ENCODE data around the gene ADAT2. TPM values are rescaled to one million over a fixed set of nuclear protein-coding genes. Genes with fewer than 3 reads are reported as not detected.

The ADAT2 gene
- total and polyA plus RNA-seq, 2 donors (not counting 3 experiments of a cell fraction or from before 2014, with no cell fraction given), result 5.4 to 9.8 TPM

- no peaks in the 10 kb centered on the region for H3K27me3 ChIP-seq (ENCODE audit: control insufficient read depth in 2 of 2, insufficient read depth in 2 of 2, low read length in 2 of 2)
- ChIA-PET POLR2A (no interaction called here), CTCF (no interaction called here)
- no peak for TF ChIP-seq MYC (IDR thresholded peaks at IDR 0.05; ENCODE audit: low read depth, low read length)
- TF ChIP-seq POLR2A (IDR thresholded peaks at IDR 0.05; ENCODE audit: low read depth, low read length), result no peak
- TF ChIP-seq EZH2 (IDR thresholded peaks at IDR 0.05; ENCODE audit: borderline replicate concordance, low read depth, low read length, severe bottlenecking), result no peak
- no peak for TF ChIP-seq FOS (IDR thresholded peaks at IDR 0.05; ENCODE audit: borderline replicate concordance, insufficient read depth, low read length)
- no peak for TF ChIP-seq GATA2 (IDR thresholded peaks at IDR 0.05; ENCODE audit: insufficient read depth, insufficient read length, low read depth, low read length)
- TF ChIP-seq JUN (IDR thresholded peaks at IDR 0.05; ENCODE audit: borderline replicate concordance, insufficient read depth, insufficient read length, low read depth), result no peak
- TF ChIP-seq, protein P1, sequence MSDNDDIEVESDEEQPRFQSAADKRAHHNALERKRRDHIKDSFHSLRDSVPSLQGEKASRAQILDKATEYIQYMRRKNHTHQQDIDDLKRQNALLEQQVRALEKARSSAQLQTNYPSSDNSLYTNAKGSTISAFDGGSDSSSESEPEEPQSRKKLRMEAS (IDR thresholded peaks at IDR 0.05; ENCODE audit: insufficient read depth, insufficient read length), result no peak
- no peak for TF ChIP-seq POLR2AphosphoS5 (IDR thresholded peaks at IDR 0.05; ENCODE audit: insufficient read depth, low read depth, low read length)
- TF ChIP-seq CTCF (IDR thresholded peaks at IDR 0.05; ENCODE audit: extremely low read depth in 1 of 2, insufficient read depth in 1 of 2, low read depth in 1 of 2, low read length in 2 of 2), result no peak
- no peaks in the 10 kb centered on the region for H3K79me2 ChIP-seq (ENCODE audit: control insufficient read depth, insufficient read depth, low read length)
- dilution Hi-C loops (cut with MboI; ENCODE audit: extremely low pct_ligation_motif_present, low sequenced_read_pairs), result no loop called here
- no peak overlapping the region for H3K27ac ChIP-seq (ENCODE audit: insufficient read depth, low read depth, low read length)
- H3K9ac ChIP-seq (replicated peaks; ENCODE audit: extremely low read depth, insufficient read depth, low read length), result no peak overlapping the region
- no peaks in the 10 kb centered on the region for H3K9me3 ChIP-seq (replicated peaks; ENCODE audit: control insufficient read depth, insufficient read depth, low read length)
- no TSS peak for BruUV-seq (replicated peaks)
- no peak overlapping the region for H3K4me3 ChIP-seq (replicated peaks in 1 of 3; ENCODE audit: insufficient read depth in 1 of 3, low read depth in 1 of 3, low read length in 3 of 3)
- no peaks in the 10 kb centered on the region for H3K9me1 ChIP-seq (replicated peaks; ENCODE audit: control insufficient read depth, extremely low read depth, insufficient read depth, low read length)
- FAIRE-seq, result no peak
- no peak for DNase-seq (ENCODE audit: low read depth, low spot score)
- no peak overlapping the region for H2AFZ ChIP-seq (ENCODE audit: low read depth, low read length)
- no peak overlapping the region for H3K4me2 ChIP-seq (ENCODE audit: insufficient read depth, low read length)
- H3K4me1 ChIP-seq (ENCODE audit: control insufficient read depth, extremely low read depth, insufficient read depth, low read length), result no peaks in the 10 kb centered on the region
- H4K20me1 ChIP-seq (replicated peaks; ENCODE audit: control insufficient read depth, extremely low read depth, insufficient read depth, low read length), result no peaks in the 10 kb centered on the region
- H3K36me3 ChIP-seq (ENCODE audit: control insufficient read depth in 2 of 2, extremely low read depth in 1 of 2, insufficient read depth in 2 of 2, low read length in 2 of 2), result peaks cover 2% of the 10 kb centered on the region in 2 experiments
- intact Hi-C loops (cut with micrococcal nuclease), result no loop called here
Observed at GRCh38 chr6:143482593-143482992, 32.1 kb upstream of the ADAT2 start.
